GM18867 (cell line): ENCODE results near the gene KIF5A.

Experiments
- ATAC-seq: cut with Tn5 transposase; IDR thresholded peaks from one replicate; pipeline ENCODE4 v1.9.1; 2021; ENCODE audit warnings: mild to moderate bottlenecking, moderate library complexity; ENCODE audit not compliant: unreplicated experiment

Gene KIF5A

DNA sequence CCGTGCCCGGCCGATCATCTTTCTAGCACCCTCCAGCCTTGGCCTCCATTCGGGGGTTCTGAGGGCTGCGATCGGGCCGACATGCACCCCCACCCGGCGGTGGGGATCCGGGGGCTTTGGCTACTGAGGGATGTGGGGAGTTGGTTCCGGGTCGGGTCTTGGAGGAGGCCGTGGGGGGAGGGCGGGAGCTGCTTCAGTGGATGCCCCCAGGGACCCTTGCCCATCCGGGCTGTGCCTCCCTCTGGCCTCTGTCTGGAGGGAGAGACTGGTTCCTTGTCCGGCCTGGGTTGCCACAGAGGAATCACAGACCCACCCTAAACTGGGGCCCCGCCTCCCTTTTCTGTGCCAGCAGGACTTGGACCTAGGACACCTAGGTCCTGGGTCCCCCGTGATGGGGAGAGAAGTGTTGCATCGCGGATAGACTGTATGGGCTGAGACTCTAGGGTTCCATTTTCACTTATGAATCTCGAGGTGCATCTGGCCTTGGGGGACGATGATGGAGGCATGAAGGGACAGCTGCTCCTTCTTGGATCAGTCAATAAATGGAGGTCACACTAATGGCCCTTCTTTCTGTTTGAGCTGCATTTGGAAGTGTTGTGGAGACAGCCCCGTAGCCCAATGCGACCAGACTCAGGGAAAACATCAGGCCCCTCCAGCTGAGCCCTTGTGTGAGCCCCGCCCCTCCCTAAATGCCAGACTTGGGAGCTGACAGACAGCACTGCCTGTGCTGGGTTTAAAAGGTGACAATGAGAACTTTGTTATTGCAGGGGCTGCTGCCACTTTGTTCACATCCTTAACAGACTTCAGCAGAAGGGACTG is 55.4 kb downstream of the KIF5A start:
- ATAC-seq: no peak

DNA sequence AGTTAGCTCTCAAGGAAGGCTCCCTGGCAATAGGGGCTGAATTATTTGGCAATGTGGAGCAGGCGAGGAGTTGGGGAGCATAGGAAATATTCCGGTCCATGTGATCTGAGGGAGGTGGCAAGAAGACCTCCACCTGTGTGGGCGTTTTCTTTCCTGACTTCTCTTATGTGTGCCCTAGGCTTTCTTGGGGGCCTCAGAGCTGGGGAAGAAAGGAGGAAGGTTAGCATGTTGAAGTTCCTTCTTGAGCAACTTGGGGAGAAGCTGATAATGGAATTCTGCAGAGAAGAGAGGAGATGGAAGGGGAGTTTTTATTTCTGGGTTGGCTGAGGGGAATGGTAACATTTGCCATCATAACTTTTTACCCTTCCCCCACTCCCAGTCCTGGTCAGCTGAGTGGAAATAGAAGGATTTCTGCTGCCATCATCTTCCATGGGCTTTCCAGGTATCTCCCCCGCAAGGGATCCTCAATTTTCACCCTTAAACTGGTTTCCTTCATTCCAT is 56.0 kb downstream of the KIF5A start:
- no peak for ATAC-seq

DNA sequence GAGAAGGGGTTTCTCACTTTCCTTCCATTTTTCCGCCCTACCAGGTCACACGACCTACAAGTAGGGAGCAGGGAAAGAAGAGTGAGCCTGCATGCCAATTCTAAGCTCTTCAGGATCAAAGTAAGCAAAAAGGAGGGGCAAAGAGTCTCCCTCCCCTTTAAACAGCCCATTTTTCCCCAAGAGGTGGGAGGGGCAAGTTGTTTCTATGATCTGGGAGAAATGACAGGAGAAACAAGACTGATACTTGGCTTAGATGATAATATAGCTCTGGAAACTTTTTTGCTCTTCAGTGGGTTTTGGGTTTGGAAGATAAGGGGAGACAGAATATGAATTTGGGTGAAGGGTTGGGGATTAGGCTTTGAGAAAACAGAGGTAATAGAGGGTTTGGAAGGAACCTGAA is 56.6 kb downstream of the KIF5A start:
- ATAC-seq: no peak

DNA sequence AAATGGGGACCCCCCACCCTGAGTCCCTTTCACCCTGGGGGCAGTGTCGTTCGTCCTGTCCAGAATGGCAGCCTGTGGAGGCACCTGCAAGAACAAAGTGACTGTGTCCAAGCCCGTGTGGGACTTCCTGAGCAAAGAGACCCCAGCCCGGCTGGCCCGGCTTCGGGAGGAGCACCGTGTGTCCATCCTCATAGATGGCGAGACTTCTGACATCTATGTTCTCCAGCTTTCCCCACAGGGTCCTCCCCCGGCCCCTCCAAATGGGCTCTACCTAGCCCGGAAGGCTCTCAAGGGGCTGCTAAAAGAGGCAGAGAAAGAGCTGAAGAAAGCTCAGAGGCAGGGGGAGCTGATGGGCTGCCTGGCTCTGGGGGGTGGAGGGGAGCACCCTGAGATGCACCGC is 57.0 kb downstream of the KIF5A start:
- no peak for ATAC-seq

DNA sequence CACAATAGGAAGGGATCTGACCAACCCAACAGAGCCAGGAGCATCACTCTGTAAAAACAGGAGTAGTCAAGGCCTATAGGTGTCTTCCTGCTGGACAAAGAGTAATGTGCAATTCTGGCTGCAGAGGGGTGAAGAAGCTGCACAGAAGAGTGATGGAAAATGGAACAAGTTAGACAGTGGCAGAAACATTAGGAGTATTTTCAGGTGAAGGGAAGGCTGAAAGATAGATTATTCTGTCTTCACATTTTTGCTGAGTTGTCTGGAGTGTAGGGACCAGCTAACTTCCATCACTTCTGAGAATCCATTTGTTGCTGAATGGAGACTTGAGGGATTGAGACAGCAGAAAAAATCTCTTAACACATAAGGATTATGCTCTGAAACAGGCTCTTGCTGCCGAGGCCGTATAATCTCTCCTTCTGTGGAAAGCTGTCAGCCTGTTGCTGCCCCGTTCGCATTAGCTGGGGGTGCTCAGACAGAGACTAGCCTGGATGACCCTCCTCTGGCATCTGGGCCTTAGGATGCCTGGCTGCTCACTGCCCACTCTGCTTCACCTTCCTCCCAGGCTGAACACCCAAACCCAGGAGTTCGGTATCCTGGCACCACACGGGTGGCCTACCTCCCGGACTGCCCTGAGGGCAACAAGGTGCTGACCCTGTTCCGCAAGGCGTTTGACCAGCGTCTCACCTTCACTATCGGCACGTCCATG is 58.3 kb downstream of the KIF5A start:
- ATAC-seq: no peak

DNA sequence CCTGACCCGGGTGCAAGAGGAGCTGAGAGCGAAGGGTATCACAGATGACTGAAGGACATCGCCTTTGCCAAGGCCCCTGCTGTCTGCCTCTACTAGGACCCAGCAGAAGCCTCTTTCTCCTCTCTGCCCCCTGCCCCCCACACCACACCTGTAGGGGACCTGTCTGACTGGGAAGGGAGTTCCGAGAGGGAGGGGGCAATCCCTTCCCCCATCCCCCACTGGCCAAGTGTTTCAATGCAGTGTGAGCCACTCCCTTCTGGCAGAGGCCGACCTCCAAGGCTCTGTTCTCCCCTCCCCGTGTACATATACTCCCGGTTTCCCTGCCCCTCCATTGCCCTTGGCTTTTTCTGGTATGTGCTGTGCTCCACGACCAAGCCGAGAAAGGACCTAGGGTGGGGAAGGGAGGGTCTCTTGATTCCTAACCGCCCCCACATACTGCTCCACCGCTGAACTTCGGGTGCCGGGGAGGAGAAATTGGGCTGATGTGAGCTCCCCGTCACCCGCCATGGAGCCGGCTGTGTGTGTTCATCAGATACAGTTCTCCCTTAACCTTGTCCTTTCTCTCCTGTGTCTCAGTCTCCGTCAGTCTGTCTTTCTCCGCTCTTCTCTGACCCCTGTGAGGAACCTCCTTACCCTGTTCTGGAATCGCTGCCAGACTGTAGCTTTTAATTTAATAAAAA is 59.4 kb downstream of the KIF5A start:
- ATAC-seq: no peak

DNA sequence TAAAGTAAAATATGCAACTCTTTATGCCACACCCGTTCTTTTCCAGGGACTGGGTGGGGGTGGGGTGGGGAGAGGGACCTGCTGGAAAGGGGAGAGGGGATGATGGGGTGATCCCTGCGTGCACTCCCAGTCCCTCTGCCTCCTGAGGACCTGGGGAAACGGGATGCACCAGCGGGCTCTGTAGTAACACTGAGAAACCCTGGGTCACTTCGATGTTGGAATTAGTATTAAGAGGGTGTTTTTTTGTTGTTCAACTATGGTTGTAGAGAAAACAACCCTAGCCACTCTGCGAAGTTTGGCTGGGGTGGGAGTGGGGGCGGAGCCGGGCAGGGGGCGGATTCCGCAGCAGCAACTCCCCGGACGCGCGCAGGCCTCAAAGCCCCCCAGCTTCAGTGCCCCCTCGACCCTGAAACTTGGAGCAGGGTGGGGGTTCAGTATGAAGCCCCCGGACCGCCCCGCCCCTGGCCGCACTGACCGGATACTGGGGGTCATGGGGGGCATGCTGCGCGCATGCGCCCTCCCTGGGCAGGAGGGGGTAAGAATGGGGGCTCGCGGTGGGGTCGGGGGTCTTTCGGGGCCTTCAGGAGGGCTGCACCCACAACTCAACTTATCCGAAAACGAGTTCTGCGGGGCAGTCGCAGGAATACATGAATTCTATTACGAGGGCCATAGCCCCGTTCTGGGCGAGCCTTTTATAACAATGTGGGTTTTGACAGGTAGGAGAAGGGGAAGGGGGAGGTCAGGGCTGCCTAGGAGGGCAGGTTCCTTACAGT is 60.1 kb downstream of the KIF5A start:
- no peak for ATAC-seq

DNA sequence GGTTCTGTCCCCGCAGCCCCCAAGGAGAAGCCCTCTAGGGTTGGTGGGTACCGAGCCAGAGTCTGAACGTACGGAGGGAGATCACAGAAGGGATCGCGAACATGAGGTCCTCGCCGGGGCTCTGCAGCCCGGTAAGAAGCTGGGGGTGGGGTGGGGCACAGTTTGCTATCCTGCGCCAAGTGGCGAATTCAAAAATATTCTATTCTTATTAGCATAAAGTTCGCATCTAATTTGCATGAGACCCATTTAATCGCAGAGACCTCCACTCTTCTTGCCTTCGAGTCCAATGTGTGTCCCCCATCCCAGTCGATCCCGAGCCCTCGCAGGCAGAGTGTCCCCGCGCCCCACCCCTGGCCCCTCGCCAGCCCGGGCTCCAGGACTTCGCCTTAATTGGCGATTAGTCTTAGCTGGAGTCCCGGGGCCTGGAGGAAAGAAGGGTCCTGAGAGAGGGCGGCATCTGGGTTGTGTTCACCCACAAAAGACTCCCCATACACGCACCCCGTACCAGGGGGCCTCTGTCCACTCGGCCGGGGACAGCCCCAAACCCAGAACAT is 60.8 kb downstream of the KIF5A start:
- no peak for ATAC-seq

DNA sequence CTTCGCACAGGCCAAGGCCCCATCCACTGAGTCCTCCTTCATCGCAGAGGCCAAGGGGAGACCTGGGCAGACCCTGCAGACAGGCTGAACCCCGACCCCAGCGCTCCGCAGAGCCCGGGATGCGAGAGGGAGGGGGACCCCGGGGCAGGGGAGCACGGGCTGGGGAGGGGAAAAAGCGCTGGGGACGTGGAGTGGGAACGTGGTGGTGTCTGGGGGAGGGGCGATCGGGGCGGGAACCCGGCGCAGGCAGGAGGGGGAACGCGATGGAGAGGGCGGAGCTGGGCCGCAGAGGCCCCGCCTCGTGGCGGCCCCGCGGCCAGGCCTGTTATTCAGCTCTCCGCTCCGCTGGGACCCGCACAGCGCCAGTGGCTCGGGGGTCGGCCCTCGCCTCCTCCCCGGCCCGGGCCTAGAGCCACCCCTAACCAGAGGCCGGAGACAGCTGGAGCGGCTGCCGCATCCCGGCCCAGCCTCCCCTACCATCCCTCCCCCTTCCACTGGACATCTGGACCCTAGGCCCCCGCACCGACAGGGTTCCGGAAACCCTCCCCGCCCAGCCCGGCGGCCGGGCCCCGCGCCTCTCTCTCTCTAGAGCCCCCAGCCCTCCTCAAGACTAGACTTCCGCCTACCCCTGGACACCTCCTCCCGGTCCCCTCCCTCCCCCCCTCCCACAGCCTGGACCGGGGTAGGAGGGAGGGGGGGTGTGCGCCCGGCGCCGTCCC is 61.4 kb downstream of the KIF5A start, which contains the start of gene ARHGEF25:
TSS of gene ARHGEF25 (plus strand) at position 328 of the 719 bp plus-strand sequence. CDS start 460 bp downstream, outside the sequence.
- peak; percentile 50 for ATAC-seq

DNA sequence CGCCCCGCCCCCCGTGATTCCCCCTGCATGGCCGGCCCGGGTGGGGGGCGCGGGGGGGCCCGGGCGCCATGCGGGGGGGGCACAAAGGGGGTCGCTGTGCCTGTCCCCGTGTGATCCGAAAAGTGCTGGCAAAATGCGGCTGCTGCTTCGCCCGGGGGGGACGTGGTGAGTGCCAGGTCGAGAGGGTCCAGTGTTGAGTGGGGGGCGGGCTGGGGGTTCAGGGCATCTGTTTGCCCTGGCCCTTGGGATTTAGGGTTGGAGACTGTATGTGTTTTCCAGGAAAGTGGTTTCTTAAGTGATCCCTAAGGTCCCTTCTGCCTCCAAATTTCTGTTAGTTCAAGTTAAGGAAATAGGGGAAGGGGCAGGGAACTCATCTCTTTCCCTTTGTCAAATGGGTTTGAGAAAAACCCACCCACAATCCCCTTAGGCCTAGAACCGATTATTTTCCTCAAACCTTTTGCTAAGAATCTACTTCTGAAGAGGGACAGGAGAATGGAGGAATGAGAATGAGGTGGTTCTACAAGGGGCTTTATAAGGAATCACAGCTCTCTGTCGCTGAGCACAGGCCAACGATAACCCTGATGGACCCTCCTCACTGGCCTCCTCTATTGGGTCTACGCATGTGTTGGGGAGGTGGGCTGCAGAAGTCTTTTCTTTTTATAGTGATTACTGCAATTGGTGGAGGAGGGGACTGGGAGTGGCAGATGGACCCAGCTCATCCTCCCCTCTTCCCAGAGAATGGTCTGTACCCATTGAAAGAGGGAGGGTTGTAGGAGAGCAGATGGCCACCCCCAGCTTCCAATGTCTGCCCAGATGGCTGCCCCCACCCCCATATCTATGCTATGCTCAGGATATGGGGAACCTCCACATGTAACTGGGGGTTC is 62.2 kb downstream of the KIF5A start:
- ATAC-seq: no peak

DNA sequence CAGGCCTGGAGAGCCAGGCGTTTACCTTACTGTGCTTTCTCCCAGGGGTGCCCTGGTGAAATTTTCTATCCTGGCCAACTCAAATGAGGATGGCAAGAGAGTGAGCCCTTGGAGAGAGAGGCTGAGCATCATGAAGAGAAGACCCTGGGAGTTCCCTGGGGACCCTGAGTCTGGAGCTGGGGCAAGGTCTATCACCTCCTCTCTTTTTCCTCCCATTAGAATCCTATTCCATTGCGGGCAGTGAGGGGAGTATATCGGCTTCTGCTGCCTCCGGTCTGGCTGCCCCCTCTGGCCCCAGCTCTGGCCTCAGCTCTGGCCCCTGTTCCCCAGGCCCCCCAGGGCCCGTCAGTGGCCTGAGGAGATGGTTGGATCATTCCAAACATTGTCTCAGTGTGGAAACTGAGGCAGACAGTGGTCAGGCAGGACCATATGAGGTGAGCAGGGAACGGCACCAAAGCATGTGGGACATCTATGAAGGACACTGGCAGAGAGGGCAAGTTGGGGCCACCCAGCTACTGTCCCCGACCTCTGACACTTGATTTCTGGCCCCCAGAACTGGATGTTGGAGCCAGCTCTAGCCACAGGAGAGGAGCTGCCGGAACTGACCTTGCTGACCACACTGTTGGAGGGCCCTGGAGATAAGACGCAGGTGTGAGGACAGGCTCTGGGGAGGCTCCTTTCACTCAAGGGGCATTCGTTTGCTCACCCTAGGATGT is 63.0 kb downstream of the KIF5A start:
- ATAC-seq: no peak

DNA sequence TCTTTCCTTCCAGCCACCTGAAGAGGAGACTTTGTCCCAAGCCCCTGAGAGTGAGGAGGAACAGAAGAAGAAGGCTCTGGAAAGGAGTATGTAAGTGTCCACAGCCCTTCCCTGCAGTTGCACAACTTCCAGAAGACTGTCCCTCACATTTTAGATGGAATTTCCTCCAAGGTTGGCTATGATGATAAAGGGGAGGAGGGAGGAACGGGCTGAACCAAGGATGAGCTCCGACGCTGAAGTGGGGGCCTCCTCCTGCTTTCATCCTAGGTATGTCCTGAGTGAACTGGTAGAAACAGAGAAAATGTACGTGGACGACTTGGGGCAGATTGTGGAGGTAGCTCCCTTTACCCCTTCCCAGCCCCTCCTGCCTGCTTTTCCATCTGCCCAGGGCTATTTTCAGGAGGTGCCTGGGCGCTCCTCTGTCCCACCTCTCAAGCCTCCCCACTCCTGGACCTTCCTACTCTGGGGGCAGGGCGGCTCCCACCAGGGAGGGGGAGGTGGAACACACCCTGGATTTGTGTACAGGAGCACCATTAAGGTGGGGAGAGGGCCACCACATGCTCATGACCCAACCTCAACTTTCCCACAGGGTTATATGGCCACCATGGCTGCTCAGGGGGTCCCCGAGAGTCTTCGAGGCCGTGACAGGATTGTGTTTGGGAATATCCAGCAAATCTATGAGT is 63.7 kb downstream of the KIF5A start:
- no peak for ATAC-seq

DNA sequence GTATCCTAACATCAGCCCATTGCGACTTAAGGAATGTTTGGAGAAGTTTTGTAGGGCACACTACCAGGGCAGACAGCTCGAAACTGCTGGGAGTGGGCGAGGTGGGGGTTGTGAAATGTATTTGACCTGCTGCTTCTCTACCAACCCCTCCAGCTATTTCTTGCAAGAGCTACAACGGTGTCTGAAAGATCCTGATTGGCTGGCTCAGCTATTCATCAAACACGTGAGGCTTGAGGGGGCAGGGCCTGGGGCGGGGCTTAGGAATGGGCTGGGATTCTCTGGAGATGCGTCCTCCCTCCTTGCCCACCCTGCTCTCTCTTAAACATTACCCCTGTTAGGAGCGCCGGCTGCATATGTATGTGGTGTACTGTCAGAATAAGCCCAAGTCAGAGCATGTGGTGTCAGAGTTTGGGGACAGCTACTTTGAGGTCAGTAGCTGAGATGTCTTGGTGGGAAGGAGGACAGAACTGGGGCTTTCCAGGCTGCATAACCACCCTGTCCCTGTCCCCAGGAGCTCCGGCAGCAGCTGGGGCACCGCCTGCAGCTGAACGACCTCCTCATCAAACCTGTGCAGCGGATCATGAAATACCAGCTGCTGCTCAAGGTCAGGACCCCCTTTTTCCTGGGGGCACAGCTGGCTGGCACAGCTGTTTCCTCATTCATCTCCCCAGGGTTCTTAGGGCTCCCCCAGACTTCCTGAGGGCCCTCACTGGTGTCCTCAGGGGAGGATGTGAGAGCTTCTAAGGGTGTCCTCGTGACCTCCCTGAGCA is 64.5 kb downstream of the KIF5A start:
- peak; percentile 66 for ATAC-seq

DNA sequence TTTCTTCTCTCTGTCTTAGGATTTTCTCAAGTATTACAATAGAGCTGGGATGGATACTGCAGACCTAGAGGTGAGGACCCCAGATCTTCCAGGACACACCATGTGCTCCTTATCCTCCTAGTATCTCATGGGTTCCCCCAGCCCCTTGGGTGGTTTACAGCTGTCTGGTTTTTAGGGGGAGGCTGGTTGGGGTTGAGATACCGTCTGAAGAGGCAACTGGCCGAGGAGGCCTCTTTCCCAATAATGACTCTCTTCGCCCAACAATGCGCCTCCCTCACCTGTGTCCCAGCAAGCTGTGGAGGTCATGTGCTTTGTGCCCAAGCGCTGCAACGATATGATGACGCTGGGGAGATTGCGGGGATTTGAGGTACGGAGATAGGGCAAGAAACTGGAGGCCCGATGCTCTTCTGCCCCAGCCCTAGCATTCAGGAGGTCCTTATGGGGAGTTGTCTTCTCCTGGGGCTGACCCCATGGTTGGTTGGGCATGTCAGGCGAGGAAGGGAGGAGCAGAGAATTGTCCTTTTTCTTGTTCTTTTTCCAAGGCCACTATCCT is 65.2 kb downstream of the KIF5A start:
- ATAC-seq: no peak

DNA sequence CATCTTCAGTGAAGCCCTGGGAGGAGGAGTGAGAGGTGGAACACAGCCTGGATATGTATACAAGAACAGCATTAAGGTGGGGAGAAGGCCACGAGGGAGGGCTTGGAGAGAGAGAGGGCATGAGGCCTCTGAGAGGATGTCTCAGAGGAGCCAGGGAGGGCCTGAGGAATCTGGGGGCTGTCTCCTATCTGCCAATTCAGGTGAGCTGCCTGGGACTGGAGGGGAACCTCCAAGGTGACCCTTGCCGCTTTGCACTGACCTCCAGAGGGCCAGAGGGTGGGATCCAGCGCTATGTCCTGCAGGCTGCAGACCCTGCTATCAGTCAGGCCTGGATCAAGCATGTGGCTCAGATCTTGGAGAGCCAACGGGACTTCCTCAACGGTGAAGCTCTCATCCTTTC is 65.8 kb downstream of the KIF5A start:
- ATAC-seq: no peak

DNA sequence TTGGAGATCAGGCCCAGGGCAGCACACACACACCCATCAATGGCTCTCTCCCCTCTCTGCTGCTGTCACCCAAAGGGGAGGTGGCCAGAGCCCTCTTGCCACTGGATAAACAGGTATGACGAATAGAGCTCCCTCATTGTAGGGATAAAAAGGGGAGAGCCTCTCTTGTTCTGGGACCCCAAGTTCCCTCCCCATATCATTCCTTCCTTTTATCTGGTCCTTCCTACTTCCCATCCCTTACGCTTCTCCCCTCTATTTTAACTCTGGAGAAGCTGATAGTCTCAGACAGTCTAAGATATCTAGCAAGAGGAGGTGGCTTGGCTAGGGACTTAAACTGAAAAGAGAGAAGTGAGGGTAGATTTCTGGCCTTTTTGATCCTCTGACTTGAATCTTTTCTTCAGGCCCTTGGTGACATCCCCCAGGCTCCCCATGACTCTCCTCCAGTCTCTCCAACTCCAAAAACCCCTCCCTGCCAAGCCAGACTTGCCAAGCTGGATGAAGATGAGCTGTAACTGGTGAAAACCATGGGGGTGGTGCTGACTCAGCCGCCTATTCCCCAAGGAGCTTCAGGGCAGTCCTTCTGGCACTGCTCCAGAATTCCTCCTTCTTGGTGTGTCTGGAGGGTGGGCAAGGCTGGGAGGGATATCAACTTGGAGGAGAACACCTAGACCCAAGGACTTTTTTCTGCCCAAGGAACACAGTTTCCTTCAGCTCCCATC is 66.7 kb downstream of the KIF5A start:
- ATAC-seq: no peak
